A549 (cell line): Measurements from ENCODE around the gene SNTA1. TPM values are rescaled to one million over a fixed set of nuclear protein-coding genes. Genes with fewer than 3 reads are reported as not detected.

Experiments
- ATAC-seq, 2 experiments: fragments of 200-7000 bp in 1 of 2; fragments of >200 bp in 1 of 2; cut with Nextera tagmentation in 1 of 2; cut with Tn5 transposase in 1 of 2; 3 replicates each; pipeline versions ENCODE4 v1.8.0 to v1.9.1; 2018 to 2020; ENCODE audit warnings: mild to moderate bottlenecking in 1 of 2, moderate library complexity in 1 of 2
- CTCF ChIA-PET: fragments of 300-600 bp; sonication (Branson Sonifier 250); formaldehyde crosslinking; extraction: SDS; loops from one replicate; lab custom pipeline; 2021; ENCODE audit warnings: antibody characterized with exemption, inconsistent platforms; lab: Yijun Ruan, JAX
- POLR2A ChIA-PET: fragments of 350-600 bp; formaldehyde crosslinking; extraction: SDS; loops from one replicate; lab custom pipeline; 2021; ENCODE audit warnings: antibody characterized with exemption, inconsistent platforms; lab: Yijun Ruan, JAX
- DNase-seq, 2 experiments: peaks; one replicate each; pipeline versions ENCODE4 v3.0.0 to v3.0.0-alpha.2; 2011 to 2016; ENCODE audit warnings: low read depth in 1 of 2, low spot score in 1 of 2
- FAIRE-seq: peaks from 2 replicates; lab custom pipeline; 2011; peaks lifted over from hg19 to GRCh38; lab: Jason Lieb, UNC
- H3K27ac ChIP-seq, 2 experiments: fragments of >200 bp; sonication (Bioruptor Twin); formaldehyde crosslinking; 3 replicates each; pipeline ENCODE4 v1.5.1; 2016 to 2017
- H3K4me1 ChIP-seq: fragments of >200 bp; sonication (Bioruptor Twin); formaldehyde crosslinking; 3 replicates; pipeline ENCODE4 v1.6.1; 2016
- H3K4me2 ChIP-seq: fragments of >200 bp; sonication (Bioruptor Twin); formaldehyde crosslinking; 3 replicates; pipeline ENCODE4 v1.6.1; 2016
- H3K4me3 ChIP-seq: fragments of >200 bp; sonication (Bioruptor Twin); formaldehyde crosslinking; 3 replicates; pipeline ENCODE4 v1.5.1; 2016
- H3K9me3 ChIP-seq: fragments of >200 bp; sonication (Bioruptor Twin); formaldehyde crosslinking; 3 replicates; pipeline ENCODE4 v1.6.1; 2016
- ATOH8 ChIP-seq: fragments of 250-450 bp; sonication (Bioruptor Pico); IDR thresholded peaks from 2 replicates; pipeline ENCODE4 v1.5.0; 2020; ENCODE audit warnings: low read depth, mild to moderate bottlenecking, moderate library complexity
- BHLHE40 ChIP-seq: IDR thresholded peaks from 2 replicates; pipeline ENCODE4 v1.6.1; 2012; ENCODE audit warnings: low read depth, low read length, inconsistent platforms
- CBX2 ChIP-seq: fragments of 200-600 bp; sonication (generic); IDR thresholded peaks from 2 replicates; pipeline ENCODE4 v1.6.1; 2016; ENCODE audit warnings: low read depth, mild to moderate bottlenecking, borderline replicate concordance
- CBX8 ChIP-seq: fragments of 200-600 bp; sonication (generic); IDR thresholded peaks from 2 replicates; pipeline ENCODE4 v1.6.1; 2016
- CEBPB ChIP-seq, 2 experiments: fragments of >200 bp in 1 of 2; sonication (Bioruptor Twin) in 1 of 2; formaldehyde crosslinking in 1 of 2; IDR thresholded peaks; 2 replicates each; pipeline ENCODE4 v1.6.1; 2012 to 2016
- CHD4 ChIP-seq: fragments of 200-600 bp; sonication (generic); IDR thresholded peaks from 2 replicates; pipeline ENCODE4 v1.6.1; 2016; ENCODE audit warnings: antibody characterized with exemption, mild to moderate bottlenecking, borderline replicate concordance
- EHF ChIP-seq: fragments of 250-450 bp; sonication (Bioruptor Pico); IDR thresholded peaks from 2 replicates; pipeline ENCODE4 v1.5.0; 2020; ENCODE audit warnings: mild to moderate bottlenecking
- ELK1 ChIP-seq: fragments of 150-350 bp; IDR thresholded peaks from 2 replicates; pipeline ENCODE4 v1.6.1; 2014; ENCODE audit warnings: low read depth, mild to moderate bottlenecking, low read length
- ESRRA ChIP-seq: fragments of 150-350 bp; IDR thresholded peaks from 2 replicates; pipeline ENCODE4 v1.6.1; 2014; ENCODE audit warnings: mild to moderate bottlenecking, low read length, borderline replicate concordance
- FOSB ChIP-seq: fragments of 250-450 bp; sonication (Bioruptor Pico); IDR thresholded peaks from 2 replicates; pipeline ENCODE4 v1.5.0; 2020; ENCODE audit warnings: mild to moderate bottlenecking, moderate library complexity
- FOXS1 ChIP-seq: fragments of 250-450 bp; sonication (Bioruptor Pico); IDR thresholded peaks from 2 replicates; pipeline ENCODE4 v1.5.0; 2020; ENCODE audit warnings: mild to moderate bottlenecking, moderate library complexity
- GATA3 ChIP-seq: IDR thresholded peaks from 2 replicates; pipeline ENCODE4 v1.6.1; 2012; ENCODE audit warnings: borderline replicate concordance
- HDAC2 ChIP-seq: fragments of 200-600 bp; sonication (generic); IDR thresholded peaks from 2 replicates; pipeline ENCODE4 v1.6.1; 2016
- HES2 ChIP-seq: fragments of >200 bp; sonication (Bioruptor Twin); formaldehyde crosslinking; IDR thresholded peaks from 2 replicates; pipeline ENCODE4 v1.6.1; 2016
- HEYL ChIP-seq: fragments of 250-450 bp; sonication (Bioruptor Pico); IDR thresholded peaks from 2 replicates; pipeline ENCODE4 v1.8.0; 2021; ENCODE audit warnings: mild to moderate bottlenecking, moderate library complexity
- HMGXB4 ChIP-seq: fragments of 250-450 bp; sonication (Bioruptor Pico); IDR thresholded peaks from 2 replicates; pipeline ENCODE4 v1.5.0; 2021; ENCODE audit warnings: mild to moderate bottlenecking, moderate library complexity, borderline replicate concordance
- HOXA7 ChIP-seq: fragments of 250-450 bp; sonication (Bioruptor Pico); IDR thresholded peaks from 2 replicates; pipeline ENCODE4 v1.5.0; 2020; ENCODE audit warnings: mild to moderate bottlenecking, moderate library complexity
- HOXB13 ChIP-seq: fragments of 250-450 bp; sonication (Bioruptor Pico); IDR thresholded peaks from 2 replicates; pipeline ENCODE4 v1.5.0; 2020; ENCODE audit warnings: low read depth, mild to moderate bottlenecking, moderate library complexity
- HOXB5 ChIP-seq: fragments of 250-450 bp; sonication (Bioruptor Pico); IDR thresholded peaks from 2 replicates; pipeline ENCODE4 v1.5.0; 2020; ENCODE audit warnings: mild to moderate bottlenecking, moderate library complexity
- JUN ChIP-seq, 2 experiments: fragments of >200 bp; sonication (Bioruptor Twin); formaldehyde crosslinking; IDR thresholded peaks; 2 replicates in 1 of 2; 3 replicates in 1 of 2; pipeline ENCODE4 v1.6.1; 2016 to 2017
- JUNB ChIP-seq: fragments of >200 bp; sonication (Bioruptor Twin); formaldehyde crosslinking; IDR thresholded peaks from 2 replicates; pipeline ENCODE4 v1.6.1; 2016
- KDM5A ChIP-seq: fragments of 200-600 bp; sonication (generic); IDR thresholded peaks from 2 replicates; pipeline ENCODE4 v1.6.1; 2016; ENCODE audit warnings: antibody characterized with exemption, mild to moderate bottlenecking
- NFE2L2 ChIP-seq: fragments of 150-350 bp; conservative IDR thresholded peaks from 2 replicates; pipeline ENCODE4 v1.6.1; 2014; ENCODE audit warnings: low read length
- NPAS2 ChIP-seq: fragments of 250-450 bp; sonication (Bioruptor Pico); IDR thresholded peaks from 2 replicates; pipeline ENCODE4 v1.8.0; 2022; ENCODE audit warnings: mild to moderate bottlenecking, moderate library complexity, borderline replicate concordance
- NR3C1 ChIP-seq: fragments of >200 bp; sonication (Bioruptor Twin); formaldehyde crosslinking; IDR thresholded peaks from 3 replicates; pipeline ENCODE4 v1.6.1; 2017
- PHF8 ChIP-seq: fragments of 200-600 bp; sonication (generic); IDR thresholded peaks from 2 replicates; pipeline ENCODE4 v1.6.1; 2016; ENCODE audit warnings: low read depth, mild to moderate bottlenecking, antibody characterized with exemption, moderate library complexity, borderline replicate concordance
- POLR2AphosphoS2 ChIP-seq: conservative IDR thresholded peaks from 2 replicates; pipeline ENCODE4 v1.6.1; 2012; ENCODE audit warnings: low read length, improper control_type of control experiment, inconsistent platforms
- RARB ChIP-seq: fragments of 250-450 bp; sonication (Bioruptor Pico); IDR thresholded peaks from 2 replicates; pipeline ENCODE4 v1.8.0; 2021; ENCODE audit warnings: mild to moderate bottlenecking, moderate library complexity
- RCOR1 ChIP-seq: fragments of 150-350 bp; IDR thresholded peaks from 2 replicates; pipeline ENCODE4 v1.6.1; 2014; ENCODE audit warnings: antibody characterized with exemption, low read length, low read depth
- RFX5 ChIP-seq: fragments of 450-650 bp; IDR thresholded peaks from 2 replicates; pipeline ENCODE4 v1.7.1; 2014; ENCODE audit warnings: antibody characterized with exemption, mild to moderate bottlenecking, moderate library complexity
- RNF2 ChIP-seq: fragments of 200-600 bp; sonication (generic); IDR thresholded peaks from 2 replicates; pipeline ENCODE4 v1.6.1; 2016; ENCODE audit warnings: low read depth, mild to moderate bottlenecking, antibody characterized with exemption, moderate library complexity, borderline replicate concordance
- SMC3 ChIP-seq: fragments of >200 bp; sonication (Bioruptor Twin); formaldehyde crosslinking; IDR thresholded peaks from 3 replicates; pipeline ENCODE4 v1.6.1; 2018; ENCODE audit warnings: inconsistent platforms
- ZC3H11A ChIP-seq: fragments of 450-650 bp; IDR thresholded peaks from 2 replicates; pipeline ENCODE4 v1.6.1; 2014; ENCODE audit warnings: antibody characterized with exemption, mild to moderate bottlenecking
- ZNF302 ChIP-seq: fragments of 250-450 bp; sonication (Bioruptor Pico); IDR thresholded peaks from 2 replicates; pipeline ENCODE4 v1.9.0; 2021; ENCODE audit warnings: inconsistent platforms, mild to moderate bottlenecking, moderate library complexity
- WGBS: methylation state at CpG from one replicate; pipeline ENCODE4 v1.1.6; 2017; ENCODE audit errors: missing lambda C conversion rate; 5-methylcytosine and 5-hydroxymethylcytosine counted together
- polyA plus RNA-seq, 4 experiments: library from polyadenylated mRNA; depleted of rRNA in 3 of 4; stranded (reverse); fragments of >200 nt; fragmentation: RNase III in 1 of 4; extraction: RNeasy Plus Mini Kit Qiagen cat#74134 plus additional on column Dnase treatment in 1 of 4; gene quantifications; 2 replicates in 3 of 4; 3 replicates in 1 of 4; pipeline ENCODE4 v1.2.3, GENCODE V29; 2011 to 2017

The SNTA1 gene
- polyA plus RNA-seq, 2 of the 4 experiments (the other 2 are of a cell fraction), result 5.6 to 6.6 TPM

GRCh38 chr20:33377366-33377765, 66.2 kb downstream of the SNTA1 start (continued):
- no peak for TF ChIP-seq HMGXB4
- no peak for TF ChIP-seq RNF2
- TF ChIP-seq ELK1, result no peak
- no peak for TF ChIP-seq RFX5
- TF ChIP-seq CBX2, result no peak
- no peak for TF ChIP-seq GATA3
- TF ChIP-seq HOXB13 (CRISPR knock-in tag), result no peak
- no peak for TF ChIP-seq HDAC2
- TF ChIP-seq NFE2L2, result no peak

- ATAC-seq (peak; percentile 98 to 99), FAIRE-seq (peak; percentile 56), DNase-seq (peak; percentile 93 to 95)
- ChIA-PET CTCF (interaction anchor here (1.3 to 1.5 kb wide), 2 partner anchors 11 to 44 kb away, joined by 4 read pairs; no protein-coding TSS in a partner anchor), POLR2A (interaction anchor here (1.2 to 2.0 kb wide), 3 partner anchors 11 to 619 kb away, joined by 4 to 8 read pairs (median 6); partner anchors contain the start of gene CDK5RAP1)
- peak overlapping the region; percentile 55 for H3K4me2 ChIP-seq
- H3K4me3 ChIP-seq, result no peak overlapping the region
- 4% methylated on average over 4 of the region's 4 CpGs for WGBS
- peak overlapping the region; percentile 38 to 49; a peak in 4 of 6 replicates for H3K27ac ChIP-seq
- peaks cover 27% of the 10 kb centered on the region for H3K4me1 ChIP-seq
- no peaks in the 10 kb centered on the region for H3K9me3 ChIP-seq
- no peak for TF ChIP-seq BHLHE40
- TF ChIP-seq PHF8, result no peak
- TF ChIP-seq ELK1, result no peak
- TF ChIP-seq FOXS1 (CRISPR knock-in tag), result peak; percentile 79; the same call in 1 of the 2 replicates
- no peak for TF ChIP-seq RFX5
- TF ChIP-seq ESRRA, result no peak
- TF ChIP-seq HOXA7 (CRISPR knock-in tag), result no peak
- TF ChIP-seq CBX8, result no peak
- no peak for TF ChIP-seq NR3C1
- no peak for TF ChIP-seq ATOH8 (CRISPR knock-in tag)
- 0 out of 2 replicates have a peak, but pooled peaks have one; percentile 46 for TF ChIP-seq HES2
- 0 out of 2 replicates have a peak, but pooled peaks have one; percentile 17 for TF ChIP-seq CHD4
- TF ChIP-seq JUNB, result peak; percentile 98
- TF ChIP-seq NPAS2 (CRISPR knock-in tag), result no peak
- TF ChIP-seq RNF2, result no peak
- TF ChIP-seq CEBPB (IDR thresholded peaks at IDR 0.05), result peak in 1 of 2 experiments; percentile 67; a peak in 3 of 4 replicates
- TF ChIP-seq SMC3, result no peak
- TF ChIP-seq HOXB5 (CRISPR knock-in tag), result no peak
- no peak for TF ChIP-seq ZC3H11A
- no peak for TF ChIP-seq RCOR1
- no peak for TF ChIP-seq FOSB (CRISPR knock-in tag)
- no peak for TF ChIP-seq EHF (CRISPR knock-in tag)
- TF ChIP-seq POLR2AphosphoS2, result no peak
- no peak for TF ChIP-seq RARB (CRISPR knock-in tag)
- TF ChIP-seq KDM5A, result no peak
- TF ChIP-seq ZNF302 (CRISPR knock-in tag), result no peak
- no peak for TF ChIP-seq HEYL (CRISPR knock-in tag)
- TF ChIP-seq JUN (IDR thresholded peaks at IDR 0.05), result peak; percentile 90 to 93; a peak in 4 of 5 replicates
These were observed 69.6 kb downstream of the SNTA1 start for GRCh38 chr20:33373735-33374605.
